ENCODE measurements around the gene PFDN1. TPM values are rescaled to one million over a fixed set of nuclear protein-coding genes. Genes with fewer than 3 reads are reported as not detected.
A peak's percentile ranks its signal among the peaks of the same experiment; 100 is the strongest.

Gene PFDN1
- total and polyA plus RNA-seq, 9 of the 15 experiments (the other 6 are each of a cell fraction or from before 2014, with no cell fraction given): 45.5 to 215 (median 78.0) TPM

DNA sequence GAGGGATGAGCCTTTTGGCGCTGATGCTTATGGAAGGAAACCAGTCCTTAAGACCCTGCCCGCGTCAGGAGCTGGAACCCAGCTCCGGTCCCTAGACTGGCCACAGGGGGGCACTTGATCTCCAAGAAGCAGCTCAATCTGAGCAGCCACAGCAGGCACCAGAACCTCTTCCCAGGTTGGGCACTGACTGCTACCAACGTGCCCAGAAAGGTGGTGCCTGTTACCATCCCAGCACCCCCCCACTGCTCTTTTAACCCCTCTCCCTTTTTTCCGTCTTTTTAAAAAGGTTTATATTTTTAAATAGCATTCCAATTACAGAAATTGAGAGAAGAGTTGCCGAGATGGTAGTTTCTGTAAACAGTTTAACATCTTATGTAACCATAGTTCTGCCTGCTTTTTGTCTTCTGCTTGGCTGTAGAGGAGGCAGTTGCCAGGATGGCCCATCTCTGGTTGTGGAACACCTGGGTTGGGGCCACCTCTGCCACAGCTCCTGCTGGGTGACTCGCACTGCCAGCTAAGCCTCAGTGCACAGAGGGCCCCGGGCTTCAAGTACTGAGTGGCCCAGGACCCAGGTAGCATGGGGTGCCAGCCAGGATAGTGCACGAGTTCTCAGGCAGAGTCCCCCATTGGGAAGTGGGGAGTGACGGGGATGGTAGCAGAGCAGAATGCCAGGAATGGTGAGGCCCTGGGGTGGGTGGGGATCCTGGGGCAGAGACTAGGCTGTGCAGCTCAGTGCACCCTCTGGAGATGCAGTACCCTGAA is 62.8 kb downstream of the PFDN1 start (continued):
- TF ChIP-seq PTBP1 (IDR thresholded peaks at IDR 0.05; ENCODE audit: low read depth, low read length): no peak
- TF ChIP-seq FOS (IDR thresholded peaks at IDR 0.05; ENCODE audit: extremely low read depth, insufficient read length): no peak
- TF ChIP-seq PCBP2 (IDR thresholded peaks at IDR 0.05; ENCODE audit: low read depth, low read length, poor library complexity, severe bottlenecking): no peak
- TF ChIP-seq ZNF444 (CRISPR knock-in tag; IDR thresholded peaks at IDR 0.05): no peak
- no peak for TF ChIP-seq RFX5 (IDR thresholded peaks at IDR 0.05; ENCODE audit: low read depth, low read length)
- TF ChIP-seq NONO (IDR thresholded peaks at IDR 0.05; ENCODE audit: low read depth in 2 of 2, low read length in 1 of 2): no peak
- TF ChIP-seq ZNF239 (CRISPR knock-in tag; IDR thresholded peaks at IDR 0.05): no peak
- TF ChIP-seq SMC3 (conservative IDR thresholded peaks at IDR 0.05; ENCODE audit: insufficient read depth, low read depth, low read length): peak; percentile 61
- 0 out of 2 replicates have a peak, but pooled peaks have one; percentile 26 for TF ChIP-seq DEAF1 (CRISPR knock-in tag; IDR thresholded peaks at IDR 0.05)
- TF ChIP-seq POLR2G (IDR thresholded peaks at IDR 0.05; ENCODE audit: low read depth, low read length): peak; percentile 34
- no peak for TF ChIP-seq MAFG (tag; conservative IDR thresholded peaks at IDR 0.05)
- no peak for TF ChIP-seq SNAPC5 (CRISPR knock-in tag; IDR thresholded peaks at IDR 0.05)
- no peak for TF ChIP-seq KDM1A (IDR thresholded peaks at IDR 0.05)
- TF ChIP-seq HNRNPUL1 (IDR thresholded peaks at IDR 0.05; ENCODE audit: low read length): no peak
- no peak for TF ChIP-seq GATAD2B (IDR thresholded peaks at IDR 0.05; ENCODE audit: borderline replicate concordance)
- TF ChIP-seq, protein P1, sequence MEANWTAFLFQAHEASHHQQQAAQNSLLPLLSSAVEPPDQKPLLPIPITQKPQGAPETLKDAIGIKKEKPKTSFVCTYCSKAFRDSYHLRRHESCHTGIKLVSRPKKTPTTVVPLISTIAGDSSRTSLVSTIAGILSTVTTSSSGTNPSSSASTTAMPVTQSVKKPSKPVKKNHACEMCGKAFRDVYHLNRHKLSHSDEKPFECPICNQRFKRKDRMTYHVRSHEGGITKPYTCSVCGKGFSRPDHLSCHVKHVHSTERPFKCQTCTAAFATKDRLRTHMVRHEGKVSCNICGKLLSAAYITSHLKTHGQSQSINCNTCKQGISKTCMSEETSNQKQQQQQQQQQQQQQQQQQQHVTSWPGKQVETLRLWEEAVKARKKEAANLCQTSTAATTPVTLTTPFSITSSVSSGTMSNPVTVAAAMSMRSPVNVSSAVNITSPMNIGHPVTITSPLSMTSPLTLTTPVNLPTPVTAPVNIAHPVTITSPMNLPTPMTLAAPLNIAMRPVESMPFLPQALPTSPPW (CRISPR knock-in tag; IDR thresholded peaks at IDR 0.05): no peak
- TF ChIP-seq CTBP1 (IDR thresholded peaks at IDR 0.05; ENCODE audit: borderline replicate concordance): no peak
- no peak for TF ChIP-seq RBM34 (IDR thresholded peaks at IDR 0.05; ENCODE audit: borderline replicate concordance, insufficient read depth, low read length)
- TF ChIP-seq RB1 (IDR thresholded peaks at IDR 0.05; ENCODE audit: low read depth): peak; percentile 36; the same call in 1 of the 2 replicates
- TF ChIP-seq, protein P2, sequence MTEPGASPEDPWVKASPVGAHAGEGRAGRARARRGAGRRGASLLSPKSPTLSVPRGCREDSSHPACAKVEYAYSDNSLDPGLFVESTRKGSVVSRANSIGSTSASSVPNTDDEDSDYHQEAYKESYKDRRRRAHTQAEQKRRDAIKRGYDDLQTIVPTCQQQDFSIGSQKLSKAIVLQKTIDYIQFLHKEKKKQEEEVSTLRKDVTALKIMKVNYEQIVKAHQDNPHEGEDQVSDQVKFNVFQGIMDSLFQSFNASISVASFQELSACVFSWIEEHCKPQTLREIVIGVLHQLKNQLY (CRISPR knock-in tag; conservative IDR thresholded peaks at IDR 0.05): no peak
- no peak for TF ChIP-seq MEF2D (tag; conservative IDR thresholded peaks at IDR 0.05; ENCODE audit: low read depth)
- TF ChIP-seq RNF219 (CRISPR knock-in tag; IDR thresholded peaks at IDR 0.05): no peak

All from K562 (cell line).